ENCODE results near the gene GGN. TPM values are rescaled to one million over a fixed set of nuclear protein-coding genes. Genes with fewer than 3 reads are reported as not detected.
"Not testable (repeated sequence)": the region's sequence is repeated elsewhere in the genome, so short reads cannot be mapped to it uniquely, and the experiment has no call there.

GGN gene
- total RNA-seq, 2 donors from 2014 or later = 0.51 to 2.2 TPM

- no peak for DNase-seq (ENCODE audit: low spot score)
- intact Hi-C loops (cut with DNase I) = no loop called here
Observed at GRCh38 chr19:38412961-38413360, 25.1 kb upstream of the GGN start.

GRCh38 chr19:38412491-38412890 lies 24.7 kb upstream of the GGN start:
- intact Hi-C loops (cut with DNase I) = no loop called here

GRCh38 chr19:38411898-38412297 lies 24.1 kb upstream of the GGN start:
- DNase-seq (ENCODE audit: low spot score); intact Hi-C loops (cut with DNase I): not testable (repeated sequence)

More at GRCh38 chr19:38412491-38412890, 24.7 kb upstream of the GGN start:
- no peak for DNase-seq (ENCODE audit: low spot score)

- intact Hi-C loops (cut with DNase I) = no loop called here
- DNase-seq (ENCODE audit: low spot score) = no peak
Observed at GRCh38 chr19:38411041-38411712, 23.3 kb upstream of the GGN start.

GRCh38 chr19:38410407-38410806 lies 22.6 kb upstream of the GGN start:
- intact Hi-C loops (cut with DNase I); DNase-seq (ENCODE audit: low spot score): not testable (repeated sequence)

- intact Hi-C loops (cut with DNase I) = loop anchor here (10.0 kb wide), 2 partner anchors 105 to 225 kb away; no protein-coding TSS in a partner anchor
- no peak for DNase-seq (ENCODE audit: low spot score)
Observed at GRCh38 chr19:38409631-38410133, 21.8 kb upstream of the GGN start.

- DNase-seq (ENCODE audit: low spot score) = no peak
- intact Hi-C loops (cut with DNase I) = loop anchor here (10.0 kb wide), 2 partner anchors 110 to 230 kb away; no protein-coding TSS in a partner anchor
Observed at GRCh38 chr19:38405276-38405675, 17.4 kb upstream of the GGN start.

GRCh38 chr19:38404858-38405257 lies 17.0 kb upstream of the GGN start:
- intact Hi-C loops (cut with DNase I) = loop anchor here (10.0 kb wide), 2 partner anchors 110 to 230 kb away; no protein-coding TSS in a partner anchor
- no peak for DNase-seq (ENCODE audit: low spot score)

GRCh38 chr19:38402967-38403674 lies 15.3 kb upstream of the GGN start, which contains the start of gene FAM98C:
Gene FAM98C (plus strand): TSS chr19:38403093. CDS start chr19:38403154, 61 bp downstream.
- intact Hi-C loops (cut with DNase I) = loop anchor here (10.0 kb wide), 2 partner anchors 112 to 232 kb away; no protein-coding TSS in a partner anchor

GRCh38 chr19:38402623-38402966 lies 14.8 kb upstream of the GGN start:
- DNase-seq (ENCODE audit: low spot score) = no peak
- intact Hi-C loops (cut with DNase I) = loop anchor here (10.0 kb wide), 2 partner anchors 112 to 232 kb away; no protein-coding TSS in a partner anchor

More at GRCh38 chr19:38402967-38403674, 15.3 kb upstream of the GGN start, which contains the start of gene FAM98C:
- DNase-seq (ENCODE audit: low spot score) = peak; percentile 98

GRCh38 chr19:38401148-38401547 lies 13.3 kb upstream of the GGN start:
- intact Hi-C loops (cut with DNase I) = loop anchor here (10.0 kb wide), 2 partner anchors 114 to 234 kb away; no protein-coding TSS in a partner anchor
- no peak for DNase-seq (ENCODE audit: low spot score)

- intact Hi-C loops (cut with DNase I) = loop anchor here (10.0 kb wide), 2 partner anchors 114 to 234 kb away; no protein-coding TSS in a partner anchor
- no peak for DNase-seq (ENCODE audit: low spot score)
Observed at GRCh38 chr19:38400361-38400760, 12.5 kb upstream of the GGN start.

GRCh38 chr19:38399537-38399936 lies 11.7 kb upstream of the GGN start:
- intact Hi-C loops (cut with DNase I) = no loop called here
- DNase-seq (ENCODE audit: low spot score) = no peak

GRCh38 chr19:38399081-38399480 lies 11.2 kb upstream of the GGN start:
- intact Hi-C loops (cut with DNase I) = no loop called here
- no peak for DNase-seq (ENCODE audit: low spot score)

- DNase-seq (ENCODE audit: low spot score) = no peak
- intact Hi-C loops (cut with DNase I) = no loop called here
Observed at GRCh38 chr19:38395381-38396114, 7.7 kb upstream of the GGN start.

- no peak for DNase-seq (ENCODE audit: low spot score)
- intact Hi-C loops (cut with DNase I) = no loop called here
Observed at GRCh38 chr19:38394488-38394887, 6.7 kb upstream of the GGN start.

- no peak for DNase-seq (ENCODE audit: low spot score)
- intact Hi-C loops (cut with DNase I) = no loop called here
Observed at GRCh38 chr19:38392707-38393308, 5.0 kb upstream of the GGN start.

- intact Hi-C loops (cut with DNase I) = no loop called here
- no peak for DNase-seq (ENCODE audit: low spot score)
Observed at GRCh38 chr19:38391911-38392464, 4.2 kb upstream of the GGN start.

Measured in posterior vena cava (tissue), 2 donors.